Endodermal cell (in vitro differentiated cells): ENCODE measurements around the gene UNC13C. TPM values are rescaled to one million over a fixed set of nuclear protein-coding genes. Genes with fewer than 3 reads are reported as not detected.

Experiments
- DNase-seq: peaks from one replicate; pipeline ENCODE4 v3.0.0-alpha.2; 2017
- H3K27ac ChIP-seq: 2 replicates; pipeline ENCODE4 v1.5.1; 2013; ENCODE audit warnings: mild to moderate bottlenecking, low read depth, low read length, moderate library complexity
- H3K27me3 ChIP-seq: 2 replicates; pipeline ENCODE4 v1.6.1; 2013; ENCODE audit warnings: mild to moderate bottlenecking, low read length, moderate library complexity; ENCODE audit not compliant: insufficient read depth, control insufficient read depth, poor library complexity, severe bottlenecking
- H3K36me3 ChIP-seq: 2 replicates; pipeline ENCODE4 v1.7.0; 2013; ENCODE audit warnings: mild to moderate bottlenecking, low read length, moderate library complexity; ENCODE audit not compliant: control insufficient read depth, insufficient read depth
- H3K4me1 ChIP-seq: one replicate; pipeline ENCODE4 v1.7.0; 2013; ENCODE audit warnings: low read length; ENCODE audit not compliant: control insufficient read depth, insufficient read depth
- H3K4me3 ChIP-seq: 2 replicates; pipeline ENCODE4 v1.5.1; 2013; ENCODE audit warnings: mild to moderate bottlenecking, low read length, moderate library complexity
- H3K9ac ChIP-seq: 2 replicates; pipeline ENCODE4 v1.6.1; 2013; ENCODE audit warnings: mild to moderate bottlenecking, low read length, moderate library complexity; ENCODE audit not compliant: poor library complexity, severe bottlenecking; ENCODE audit errors: extremely low read depth
- H3K9me3 ChIP-seq: 2 replicates; pipeline ENCODE4 v1.6.1; 2013; ENCODE audit warnings: mild to moderate bottlenecking, low read length, moderate library complexity; ENCODE audit not compliant: control insufficient read depth
- H3K27ac Mint-ChIP-seq: 2 replicates; pipeline ENCODE4 v1.8.0; 2020; ENCODE audit warnings: mixed read lengths
- H3K27me3 Mint-ChIP-seq: 2 replicates; pipeline ENCODE4 v1.8.0; 2021; ENCODE audit warnings: mild to moderate bottlenecking, mixed read lengths; ENCODE audit not compliant: insufficient read depth
- H3K36me3 Mint-ChIP-seq: 2 replicates; pipeline ENCODE4 v1.8.0; 2020; ENCODE audit warnings: low read depth, mixed read lengths
- H3K4me1 Mint-ChIP-seq: 2 replicates; pipeline ENCODE4 v1.8.0; 2020; ENCODE audit warnings: mixed read lengths
- H3K4me3 Mint-ChIP-seq: 2 replicates; pipeline ENCODE4 v1.8.0; 2020; ENCODE audit warnings: mild to moderate bottlenecking, moderate library complexity, mixed read lengths
- H3K9me3 Mint-ChIP-seq: 2 replicates; pipeline ENCODE4 v1.8.0; 2020; ENCODE audit warnings: mild to moderate bottlenecking, mixed read lengths
- CTCF ChIP-seq: fragments of 200-600 bp; sonication (generic); conservative IDR thresholded peaks from 2 replicates; pipeline ENCODE4 v1.5.0; 2021; ENCODE audit warnings: antibody characterized with exemption, mild to moderate bottlenecking
- WGBS, 2 experiments: methylation state at CpG; one replicate each; pipeline versions ENCODE4 v1.1.5 to v1.1.7; 2013; ENCODE audit warnings: missing lambda C conversion rate in 2 of 2, mixed read lengths in 1 of 2; ENCODE audit not compliant: insufficient coverage in 1 of 2, insufficient read length in 1 of 2; 5-methylcytosine and 5-hydroxymethylcytosine counted together
- total RNA-seq, 2 donors: library from RNA; stranded (reverse); fragmentation: NEBNext Ultra II Directional in 1 of 2; extraction: Animal tissue kit (Norgen Biotek cat#: 25700) in 1 of 2; gene quantifications; 2 replicates in 1 of 2; 3 replicates in 1 of 2; pipeline ENCODE4 v1.2.1, GENCODE V29; 2021

The UNC13C gene
- total RNA-seq, 2 donors from 2014 or later: 7.2 to 19.9 TPM

- Histone ChIP-seq H3K4me1 (no peaks in the 10 kb centered on the region), H3K27ac (no peak overlapping the region), H3K36me3 (no peaks in the 10 kb centered on the region), H3K9ac (no peak overlapping the region), H3K4me3 (no peak overlapping the region), H3K9me3 (no peaks in the 10 kb centered on the region), H3K27me3 (peaks cover 7% of the 10 kb centered on the region)
- Mint-ChIP-seq H3K36me3 (no peaks in the 10 kb centered on the region), H3K4me3 (no peak overlapping the region), H3K4me1 (no peaks in the 10 kb centered on the region), H3K9me3 (no peaks in the 10 kb centered on the region), H3K27ac (no peak overlapping the region), H3K27me3 (no peaks in the 10 kb centered on the region)
- 92 to 100% methylated on average over 2 to 4 of the region's 4 CpGs for WGBS, 2 experiments
- DNase-seq: no peak
- no peak for TF ChIP-seq CTCF
Measured at GRCh38 chr15:53985562-53985961, 7.3 kb downstream of the UNC13C start.

- no peak overlapping the region for H3K27ac ChIP-seq
- no peaks in the 10 kb centered on the region for H3K9me3 ChIP-seq
- Mint-ChIP-seq H3K36me3 (no peaks in the 10 kb centered on the region), H3K4me1 (no peaks in the 10 kb centered on the region), H3K27me3 (no peaks in the 10 kb centered on the region), H3K9me3 (no peaks in the 10 kb centered on the region), H3K27ac (no peak overlapping the region), H3K4me3 (no peak overlapping the region)
- DNase-seq: peak; percentile 36
- no peak overlapping the region for H3K4me3 ChIP-seq
- no peaks in the 10 kb centered on the region for H3K4me1 ChIP-seq
- H3K36me3 ChIP-seq: no peaks in the 10 kb centered on the region
- WGBS, 2 experiments: 87 to 100% methylated on average over 2 of the region's 2 CpGs
- H3K9ac ChIP-seq: no peak overlapping the region
- TF ChIP-seq CTCF: no peak
- H3K27me3 ChIP-seq: no peaks in the 10 kb centered on the region
Measured at GRCh38 chr15:53987480-53987879, 9.2 kb downstream of the UNC13C start.

DNA sequence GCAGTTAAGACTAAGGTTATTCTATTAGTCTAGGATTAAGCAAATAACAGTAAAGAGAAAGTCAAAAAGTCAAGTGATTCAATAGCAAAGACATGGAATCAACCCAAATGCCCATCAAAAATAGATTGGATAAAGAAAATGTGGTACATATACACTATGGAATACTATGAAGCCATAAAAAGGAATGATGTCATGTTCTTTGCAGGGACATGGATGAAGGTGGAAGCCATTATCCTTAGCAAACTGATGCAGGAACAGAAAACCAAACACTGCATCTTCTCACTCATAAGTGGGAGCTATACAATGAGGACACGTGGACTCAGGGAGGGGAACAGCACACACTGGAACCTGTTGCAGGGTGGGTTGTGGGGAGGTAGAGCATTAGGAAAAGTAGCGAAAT lies 29.0 kb downstream of the UNC13C start:
- Histone ChIP-seq H3K36me3 (no peaks in the 10 kb centered on the region), H3K4me1 (no peaks in the 10 kb centered on the region), H3K27me3 (no peaks in the 10 kb centered on the region), H3K9me3 (no peaks in the 10 kb centered on the region), H3K9ac (no peak overlapping the region), H3K4me3 (no peak overlapping the region), H3K27ac (no peak overlapping the region)
- Mint-ChIP-seq H3K27me3 (no peaks in the 10 kb centered on the region), H3K9me3 (no peaks in the 10 kb centered on the region), H3K36me3 (no peaks in the 10 kb centered on the region), H3K27ac (no peak overlapping the region), H3K4me1 (peaks cover 2% of the 10 kb centered on the region), H3K4me3 (no peak overlapping the region)
- no peak for TF ChIP-seq CTCF
- no peak for DNase-seq
- 93% methylated on average over 2 of the region's 2 CpGs; no CpG with 5 or more reads in 1 of the 2 experiments for WGBS, 2 experiments
